Activated CD8-positive, alpha-beta memory T cell treated with anti-CD3 and anti-CD28 coated beads for 1 hour (primary cell): ENCODE results near the gene RERE.
"Not testable (repeated sequence)": the region's sequence is repeated elsewhere in the genome, so short reads cannot be mapped to it uniquely, and the experiment has no call there.

Source experiments
- DNase-seq, 2 donors: peaks; one replicate each; pipeline ENCODE4 v3.0.0-alpha.2; 2020; ENCODE audit warnings: low read depth in 1 of 2; ENCODE audit errors: extremely low read depth in 1 of 2

RERE gene

DNA sequence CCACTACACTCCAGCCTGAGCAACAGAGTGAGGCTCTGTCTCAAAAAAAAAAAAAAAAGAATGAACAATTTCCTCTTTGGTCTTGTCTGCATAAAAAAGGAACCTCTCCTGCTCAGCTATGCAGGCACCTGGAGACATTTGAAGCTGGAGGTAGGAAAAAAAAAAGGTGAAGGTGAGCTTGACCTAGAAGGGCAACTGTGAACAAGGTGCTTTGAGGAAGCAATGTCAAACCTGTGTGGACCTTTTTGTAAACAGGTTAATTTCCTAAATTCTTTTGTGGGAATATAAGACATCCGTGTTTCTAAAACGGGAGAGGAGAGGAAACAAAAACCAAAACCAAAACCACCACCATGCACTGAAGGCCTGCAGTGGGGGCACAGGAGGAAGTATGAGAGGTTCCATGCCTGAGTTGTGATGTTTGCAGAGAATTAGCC lies 422.0 kb downstream of the RERE start:
- no peak for DNase-seq

DNA sequence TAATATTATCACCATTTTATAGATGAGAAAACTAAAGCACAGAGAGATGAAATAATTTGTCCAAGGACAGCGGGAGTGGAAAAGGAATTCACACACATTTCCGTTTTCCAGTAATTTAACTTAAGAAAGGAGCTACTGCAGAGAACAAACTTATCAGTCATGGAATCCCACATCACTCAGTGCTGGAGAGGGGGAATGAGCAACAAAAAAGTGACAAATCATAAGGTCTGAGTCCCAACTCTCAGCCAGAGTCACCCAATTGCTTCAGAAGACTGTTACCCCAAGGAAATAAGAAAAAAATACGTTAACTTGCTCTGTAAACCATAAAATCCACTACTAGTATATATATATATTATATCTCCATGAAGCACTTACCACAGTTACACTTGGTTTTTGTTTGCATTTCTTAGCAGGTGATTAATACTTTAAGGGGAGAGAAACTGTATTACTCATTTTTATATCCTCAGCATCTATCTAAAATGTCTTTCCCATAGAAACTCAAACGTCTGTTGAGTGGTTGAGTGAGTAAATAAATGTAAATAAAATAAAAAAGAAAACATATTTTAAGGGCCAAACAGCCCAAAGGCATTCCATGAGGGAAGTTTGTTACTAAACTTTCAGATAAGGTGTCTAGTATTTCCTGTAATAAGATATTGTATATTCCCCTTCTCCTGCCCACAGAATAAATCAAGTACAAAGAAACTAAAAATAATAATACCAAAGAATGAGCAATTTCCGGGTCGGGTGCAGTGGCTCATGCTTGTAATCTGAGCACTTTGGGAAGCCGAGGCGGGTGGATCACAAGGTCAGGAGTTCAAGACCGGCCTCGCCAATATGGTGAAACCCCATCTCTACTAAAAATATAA lies 422.8 kb downstream of the RERE start:
- no peak for DNase-seq

- DNase-seq = no peak
Observed at GRCh38 chr1:8392522-8392921, 424.9 kb downstream of the RERE start.

DNA sequence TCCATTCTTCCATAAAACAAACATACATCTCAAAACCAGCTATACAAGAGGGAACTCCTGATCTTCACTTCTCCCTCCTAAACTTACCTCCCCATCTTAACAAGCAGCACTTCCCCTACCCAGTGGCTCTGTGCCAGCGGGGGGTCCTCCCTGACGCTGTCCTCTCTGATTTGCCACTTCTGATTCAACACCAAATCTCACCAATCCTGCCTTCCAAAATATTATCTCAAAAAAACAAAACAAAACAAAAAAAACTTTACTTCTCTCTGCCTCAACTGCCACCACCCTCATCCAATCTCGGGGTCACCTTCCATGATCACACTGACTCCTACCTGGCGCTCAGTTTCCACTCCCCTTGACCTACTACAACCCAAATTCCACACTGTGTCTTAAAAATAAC lies 426.7 kb downstream of the RERE start:
- no peak for DNase-seq

DNA sequence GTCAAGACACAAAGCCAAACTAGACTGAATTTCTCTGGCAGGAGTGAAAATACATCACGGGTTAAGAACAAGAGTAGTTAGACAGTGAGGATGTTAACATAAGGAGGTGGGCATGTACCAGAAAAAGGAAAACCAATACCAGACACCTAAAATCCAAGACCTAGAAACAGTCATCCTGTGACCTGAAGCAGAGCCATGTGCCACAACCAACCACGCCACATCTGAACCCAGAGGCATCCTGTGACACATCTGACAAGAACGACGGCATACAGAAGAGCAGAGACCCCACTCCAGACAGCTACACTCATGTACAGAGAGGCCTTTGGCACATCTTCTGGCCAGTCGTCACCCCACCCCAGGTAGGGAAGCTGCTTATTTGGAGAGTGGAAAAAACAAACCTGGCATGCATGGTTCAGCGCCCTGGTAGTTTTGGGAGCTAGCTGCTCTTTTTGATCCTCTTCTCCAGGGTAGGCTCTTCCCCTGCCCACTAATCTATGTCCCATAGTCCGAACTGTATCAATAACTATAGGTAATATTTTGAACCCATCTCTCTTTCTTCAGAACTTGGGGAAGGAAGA lies 427.4 kb downstream of the RERE start:
- DNase-seq = no peak

- no peak for DNase-seq
Observed at GRCh38 chr1:8388732-8389562, 428.5 kb downstream of the RERE start.

GRCh38 chr1:8386247-8386646 lies 431.2 kb downstream of the RERE start:
- no peak for DNase-seq

GRCh38 chr1:8384577-8384976 lies 432.9 kb downstream of the RERE start:
- no peak for DNase-seq

DNA sequence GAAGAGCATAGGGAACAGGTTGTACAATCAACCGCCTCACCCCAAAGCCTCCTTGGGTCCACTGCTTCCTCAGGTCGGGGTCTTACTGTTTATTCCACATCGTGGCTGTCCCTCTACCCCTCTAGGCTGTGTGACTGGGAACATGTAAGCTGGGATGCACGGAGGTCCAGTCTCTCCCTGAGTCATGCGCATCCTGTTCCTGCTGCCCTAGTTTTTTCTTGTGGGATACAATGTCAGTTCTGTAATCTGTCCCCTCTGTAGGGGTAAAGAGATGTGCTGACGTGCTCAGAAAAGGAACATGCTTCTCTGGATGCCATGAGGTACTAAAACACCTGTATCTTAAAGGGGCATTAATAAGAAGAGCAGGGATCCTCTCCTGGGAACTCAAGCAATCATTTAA lies 433.4 kb downstream of the RERE start:
- DNase-seq = no peak

GRCh38 chr1:8382608-8383505 lies 434.6 kb downstream of the RERE start:
- DNase-seq = no peak

- DNase-seq = no peak
Observed at GRCh38 chr1:8382051-8382505, 435.4 kb downstream of the RERE start.

DNA sequence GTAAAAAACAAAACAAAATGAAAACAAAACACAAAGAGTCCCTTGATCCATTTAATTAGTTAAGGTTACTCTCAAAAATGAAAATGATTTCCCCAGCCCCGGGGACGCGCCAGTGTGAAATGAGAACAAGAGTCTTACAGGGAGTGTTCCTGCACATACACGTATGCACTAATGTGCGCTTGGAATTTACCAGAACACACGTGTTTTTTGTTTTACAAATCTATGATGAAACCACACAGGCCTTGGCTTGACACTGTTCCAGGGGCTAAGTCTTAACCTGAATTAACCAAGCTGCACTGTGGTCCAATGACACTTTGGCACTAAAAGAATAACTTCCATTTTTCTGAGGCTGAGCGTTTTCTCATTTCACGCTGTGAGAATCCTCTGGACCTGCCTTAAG lies 435.8 kb downstream of the RERE start:
- DNase-seq = no peak

DNA sequence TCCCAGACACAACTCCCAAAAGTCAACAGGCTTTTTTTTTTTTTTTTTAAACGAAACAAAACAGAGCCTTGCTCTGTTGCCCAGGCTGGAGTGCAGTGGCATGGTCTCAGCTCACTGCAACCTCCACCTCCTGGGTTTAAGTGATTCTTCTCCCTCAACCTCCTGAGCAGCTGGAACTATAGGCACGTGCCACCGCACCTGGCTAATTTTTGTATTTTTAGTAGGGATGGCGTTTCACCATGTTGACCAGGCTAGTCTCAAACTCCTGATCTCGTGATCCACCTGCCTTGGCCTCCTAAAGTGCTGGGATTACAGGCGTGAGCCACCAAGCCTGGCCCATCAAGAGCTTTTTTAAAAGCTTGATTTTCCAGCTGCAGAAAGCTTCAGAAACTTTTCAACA lies 437.1 kb downstream of the RERE start:
- DNase-seq = not testable (repeated sequence)

DNA sequence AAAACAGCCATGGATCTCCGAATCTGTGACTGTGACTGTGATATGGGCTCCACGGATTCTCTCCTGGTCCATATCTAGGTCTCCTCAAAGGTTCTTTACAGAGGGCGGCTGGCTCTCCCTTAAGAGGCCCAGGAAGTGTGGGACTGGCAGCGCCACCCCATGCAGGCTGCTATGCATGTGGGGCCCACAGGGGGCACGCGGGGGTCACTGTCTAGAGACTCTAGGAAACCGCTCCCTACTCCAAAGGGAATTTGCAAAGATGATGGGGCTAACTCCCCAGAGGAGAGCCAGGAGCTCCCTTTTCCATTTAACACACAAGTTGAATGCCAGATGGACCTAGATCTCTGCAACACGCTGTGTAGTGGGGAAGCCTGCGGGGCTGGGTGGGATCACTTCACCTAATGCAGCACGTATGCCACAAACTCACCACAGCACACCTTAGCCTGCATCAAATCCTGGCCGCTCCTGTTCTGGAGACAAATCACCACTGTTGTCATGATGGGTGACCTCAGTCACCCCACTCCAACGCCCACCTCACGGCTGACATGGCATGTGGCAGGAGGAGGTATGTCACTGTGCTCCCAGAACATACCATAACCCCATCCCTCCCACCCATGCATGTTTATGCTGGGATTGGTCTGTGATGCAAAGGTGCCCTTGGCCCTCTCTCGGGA lies 437.8 kb downstream of the RERE start:
- no peak for DNase-seq

- DNase-seq = no peak
Observed at GRCh38 chr1:8378981-8379470, 438.4 kb downstream of the RERE start.

GRCh38 chr1:8378178-8378577 lies 439.3 kb downstream of the RERE start:
- DNase-seq = no peak

GRCh38 chr1:8377271-8377981 lies 440.0 kb downstream of the RERE start:
- no peak for DNase-seq

DNA sequence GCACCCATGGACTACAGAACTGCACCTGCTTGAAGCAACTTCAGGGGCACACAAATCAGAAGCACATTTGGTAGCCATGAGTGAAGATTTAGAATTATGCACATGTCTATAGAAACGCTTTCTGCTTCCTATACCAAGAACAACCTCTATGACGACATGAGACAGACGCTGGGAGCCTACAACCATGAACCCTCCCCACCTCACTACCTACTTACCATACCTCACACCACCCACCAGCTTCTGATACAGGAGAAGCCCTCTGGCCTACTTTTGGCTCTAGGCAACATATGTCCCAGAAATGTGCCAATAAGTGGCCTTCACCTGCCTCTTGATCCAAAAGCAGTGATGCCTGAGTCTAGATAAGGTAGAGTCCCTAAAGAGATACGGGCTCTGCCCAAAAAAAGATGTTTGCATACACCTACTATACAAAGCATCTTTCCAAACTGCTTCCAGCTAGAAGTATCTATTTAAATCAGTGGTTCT lies 441.0 kb downstream of the RERE start:
- no peak for DNase-seq

DNA sequence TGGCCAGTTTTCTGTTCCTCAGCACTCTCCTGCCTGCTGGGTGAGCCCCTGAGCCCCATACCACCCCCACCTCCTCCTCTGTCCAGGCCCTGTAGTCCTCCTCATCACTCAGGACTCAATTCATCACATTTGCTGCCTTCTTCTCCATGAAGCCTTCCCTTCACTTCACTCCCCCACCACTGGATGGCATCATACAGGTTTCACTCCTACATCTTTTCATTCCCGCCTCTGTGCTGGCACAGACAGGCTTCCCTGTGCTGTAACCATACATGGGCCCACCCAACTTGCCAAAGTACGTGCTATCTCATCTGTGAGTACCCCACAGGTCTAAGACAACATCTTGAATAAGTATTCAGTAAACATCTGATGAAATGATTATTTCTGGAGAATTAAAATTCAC lies 442.6 kb downstream of the RERE start:
- no peak for DNase-seq
